DOHH2 (cell line): ENCODE data around the gene NDNF.

Experiments
- EZH2phosphoT487 ChIP-seq: fragments of 200-600 bp; sonication (generic); IDR thresholded peaks from 2 replicates; pipeline ENCODE4 v1.6.1; 2017; ENCODE audit warnings: borderline replicate concordance, mild to moderate bottlenecking, antibody characterized with exemption, low read length, moderate library complexity, mixed read lengths
- TF ChIP-seq, protein P1 (sequence below): fragments of 200-600 bp; sonication (generic); IDR thresholded peaks from one replicate; pipeline ENCODE4 v1.5.1; 2014; ENCODE audit warnings: antibody characterized with exemption, mild to moderate bottlenecking, low read depth, low read length; ENCODE audit not compliant: poor library complexity, severe bottlenecking

DNA sequence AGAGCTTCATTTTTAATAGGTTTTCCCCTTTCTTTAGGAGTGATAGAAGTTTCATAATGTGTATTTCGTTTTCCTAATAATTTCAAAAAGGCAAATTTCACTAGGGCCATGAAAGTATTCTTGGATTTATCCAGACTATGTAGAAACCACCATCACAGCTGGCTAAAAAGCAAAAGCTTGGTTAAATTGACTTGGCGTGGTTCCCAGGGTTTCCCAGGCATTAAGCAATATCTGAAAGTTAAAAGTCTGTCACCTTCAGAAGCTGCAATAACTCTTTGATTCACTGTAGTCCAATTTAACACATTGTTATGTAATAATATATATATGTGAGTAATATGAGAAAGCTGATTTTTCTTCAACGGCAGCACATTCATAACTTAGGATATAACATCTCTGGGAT, 38.3 kb downstream of the NDNF start:
- TF ChIP-seq EZH2phosphoT487: no peak
- TF ChIP-seq, protein P1, sequence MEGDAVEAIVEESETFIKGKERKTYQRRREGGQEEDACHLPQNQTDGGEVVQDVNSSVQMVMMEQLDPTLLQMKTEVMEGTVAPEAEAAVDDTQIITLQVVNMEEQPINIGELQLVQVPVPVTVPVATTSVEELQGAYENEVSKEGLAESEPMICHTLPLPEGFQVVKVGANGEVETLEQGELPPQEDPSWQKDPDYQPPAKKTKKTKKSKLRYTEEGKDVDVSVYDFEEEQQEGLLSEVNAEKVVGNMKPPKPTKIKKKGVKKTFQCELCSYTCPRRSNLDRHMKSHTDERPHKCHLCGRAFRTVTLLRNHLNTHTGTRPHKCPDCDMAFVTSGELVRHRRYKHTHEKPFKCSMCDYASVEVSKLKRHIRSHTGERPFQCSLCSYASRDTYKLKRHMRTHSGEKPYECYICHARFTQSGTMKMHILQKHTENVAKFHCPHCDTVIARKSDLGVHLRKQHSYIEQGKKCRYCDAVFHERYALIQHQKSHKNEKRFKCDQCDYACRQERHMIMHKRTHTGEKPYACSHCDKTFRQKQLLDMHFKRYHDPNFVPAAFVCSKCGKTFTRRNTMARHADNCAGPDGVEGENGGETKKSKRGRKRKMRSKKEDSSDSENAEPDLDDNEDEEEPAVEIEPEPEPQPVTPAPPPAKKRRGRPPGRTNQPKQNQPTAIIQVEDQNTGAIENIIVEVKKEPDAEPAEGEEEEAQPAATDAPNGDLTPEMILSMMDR: no peak
